Stimulated activated CD8-positive, alpha-beta memory T cell treated with anti-CD3 and anti-CD28 coated beads, Interleukin-2, amount 100 ng/mL, for 1 hour (primary cell): Measurements from ENCODE around the gene ZNF559.

Experiments used
- DNase-seq, 2 donors: peaks; one replicate each; pipeline ENCODE4 v3.0.0-alpha.2; 2020; ENCODE audit warnings: low read depth in 2 of 2

ZNF559 gene

DNA sequence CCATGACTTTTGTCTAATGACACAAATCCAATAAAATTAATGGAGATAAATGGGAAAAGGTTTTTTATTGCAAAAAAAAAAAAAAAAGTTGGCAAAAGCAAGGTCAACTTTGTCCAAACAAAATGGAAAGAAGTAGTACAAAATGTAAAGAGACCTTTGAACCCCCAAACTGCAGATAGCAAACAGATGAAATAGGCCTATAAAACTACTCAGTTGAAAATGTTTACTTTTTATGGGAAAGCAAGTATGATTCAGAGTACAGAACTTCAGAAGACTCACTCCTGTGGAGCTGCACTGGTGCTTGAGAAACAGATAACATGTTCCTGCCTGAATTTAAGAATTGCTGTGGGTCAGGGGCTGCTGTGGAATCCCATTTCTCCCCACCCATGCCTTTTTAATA is 29.0 kb downstream of the ZNF559 start:
- DNase-seq, result no peak

DNA sequence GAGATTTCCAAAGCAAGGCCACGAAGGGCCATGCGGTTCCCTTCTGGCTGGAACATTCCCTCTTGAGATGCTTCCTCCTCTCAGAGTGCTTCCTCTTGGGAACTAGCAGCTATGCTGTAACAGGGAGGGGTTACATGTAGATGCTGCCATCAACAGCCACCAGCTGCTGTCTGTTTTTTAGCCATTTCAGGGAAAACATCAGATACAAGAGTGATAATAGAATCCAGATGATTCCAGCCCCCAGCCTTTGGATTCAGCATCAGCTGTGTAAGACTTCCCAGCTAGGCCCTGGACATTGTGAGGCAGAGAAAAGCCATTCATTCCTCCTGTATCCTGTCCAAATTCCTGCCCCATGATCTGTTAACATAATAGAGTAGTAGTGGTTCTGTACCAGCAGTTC is 30.7 kb downstream of the ZNF559 start:
- no peak for DNase-seq

DNA sequence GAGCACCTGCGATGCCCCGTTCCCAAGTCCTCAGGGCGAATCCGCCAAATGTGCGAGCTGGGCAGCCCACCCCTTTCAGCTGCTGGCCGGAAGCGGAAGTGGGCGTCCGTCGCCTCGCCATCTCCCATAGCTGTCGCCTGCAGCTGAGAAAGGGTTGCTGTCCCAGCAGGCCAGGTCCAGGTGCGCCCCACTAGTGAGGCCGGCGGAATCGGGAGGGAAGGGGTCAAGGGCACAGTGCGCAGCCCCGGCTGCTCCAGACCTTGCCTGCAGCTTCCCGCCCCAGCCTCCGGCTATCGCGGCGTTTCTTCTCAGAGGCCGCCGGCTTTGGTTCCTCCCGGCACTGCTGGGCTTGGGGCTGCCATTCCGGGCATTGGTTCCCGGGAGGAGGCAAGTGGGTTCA is 38.9 kb downstream of the ZNF559 start, which contains the start of gene ZNF177:
Gene ZNF177, plus strand, starts transcription at position 109 of the 400 bp plus-strand sequence. CDS start 15,299 bp downstream, outside the sequence.
- no peak for DNase-seq

DNA sequence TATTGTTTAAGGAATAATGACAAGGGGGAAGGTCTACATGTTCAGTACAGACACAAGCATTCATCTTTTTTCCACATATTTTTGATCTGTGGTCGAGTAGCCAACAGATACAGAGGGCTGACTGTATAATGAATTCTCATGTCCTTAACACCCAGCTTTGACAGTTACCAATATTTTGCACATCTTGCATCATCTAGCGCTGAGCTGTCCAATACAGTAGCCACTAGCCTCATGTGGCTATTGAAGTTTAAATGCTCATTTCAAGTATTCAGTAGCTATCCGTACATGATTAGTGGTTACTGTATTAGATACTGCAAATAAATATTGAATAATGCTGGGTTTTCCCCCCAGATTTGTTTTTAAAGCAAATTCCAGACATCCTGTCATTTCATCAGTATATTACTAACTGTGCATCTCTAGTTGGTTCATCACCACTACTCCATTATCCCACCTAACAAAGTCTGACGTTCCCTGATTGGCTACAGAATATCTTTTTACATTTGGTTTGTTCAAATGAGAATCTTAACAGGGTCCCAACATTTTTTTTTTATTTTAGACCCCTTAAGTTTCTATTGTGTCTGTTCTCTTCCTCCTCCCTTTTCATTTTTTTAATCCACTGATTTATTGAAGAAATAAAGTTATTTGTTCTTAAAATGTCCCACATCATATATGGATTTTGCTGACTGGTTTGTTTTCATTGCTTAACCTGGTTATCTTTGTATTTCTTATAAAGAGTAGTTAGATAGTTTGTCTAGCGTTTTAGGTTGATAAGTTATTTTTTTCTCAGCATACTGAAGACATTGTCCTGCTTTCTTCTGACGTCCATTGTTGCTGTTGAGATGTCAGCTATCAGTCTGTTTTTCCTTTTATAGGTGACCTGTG is 47.0 kb downstream of the ZNF559 start:
- no peak for DNase-seq

DNA sequence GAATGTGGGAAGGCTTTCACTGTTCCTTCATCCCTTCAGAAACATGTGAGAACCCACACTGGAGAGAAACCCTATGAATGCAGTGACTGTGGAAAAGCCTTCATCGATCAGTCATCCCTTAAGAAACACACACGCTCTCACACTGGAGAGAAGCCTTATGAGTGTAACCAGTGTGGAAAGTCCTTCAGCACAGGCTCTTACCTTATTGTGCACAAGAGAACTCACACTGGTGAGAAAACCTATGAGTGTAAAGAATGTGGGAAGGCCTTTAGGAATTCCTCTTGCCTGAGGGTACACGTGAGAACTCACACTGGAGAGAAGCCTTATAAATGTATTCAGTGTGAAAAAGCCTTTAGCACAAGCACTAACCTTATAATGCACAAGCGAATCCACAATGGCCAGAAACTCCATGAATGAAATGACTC is 57.4 kb downstream of the ZNF559 start:
- DNase-seq, result no peak
